ENCODE data around the gene PKP3.

The PKP3 gene

GRCh38 chr11:443542-444199, 49.7 kb downstream of the PKP3 start:
- no peaks in the 10 kb centered on the region for H3K4me1 ChIP-seq
- H3K4me2 ChIP-seq (ENCODE audit: low read length): no peak overlapping the region
- TF ChIP-seq CTCF (IDR thresholded peaks at IDR 0.05): no peak
- no peak overlapping the region for H3K4me3 ChIP-seq (ENCODE audit: low read depth, low read length)
- H3K9me3 ChIP-seq (ENCODE audit: control insufficient read depth, low read length): no peaks in the 10 kb centered on the region
- no peak overlapping the region for H3K27ac ChIP-seq
- H3K27me3 ChIP-seq (ENCODE audit: control insufficient read depth, insufficient read depth, low read length): no peaks in the 10 kb centered on the region
- no peak overlapping the region for H3K9ac ChIP-seq
- H3K79me2 ChIP-seq: no peaks in the 10 kb centered on the region
- no peak overlapping the region for H2AFZ ChIP-seq
- no peaks in the 10 kb centered on the region for H3K36me3 ChIP-seq (ENCODE audit: control insufficient read depth, insufficient read depth, low read length)

GRCh38 chr11:444396-445144, 50.6 kb downstream of the PKP3 start:
- Histone ChIP-seq H2AFZ (no peak overlapping the region), H3K79me2 (no peaks in the 10 kb centered on the region), H3K36me3 (ENCODE audit: control insufficient read depth, insufficient read depth, low read length) (no peaks in the 10 kb centered on the region), H3K4me2 (ENCODE audit: low read length) (no peak overlapping the region), H3K27me3 (ENCODE audit: control insufficient read depth, insufficient read depth, low read length) (no peaks in the 10 kb centered on the region), H3K27ac (no peak overlapping the region), H3K9me3 (ENCODE audit: control insufficient read depth, low read length) (no peaks in the 10 kb centered on the region), H3K4me3 (ENCODE audit: low read depth, low read length) (no peak overlapping the region), H3K4me1 (peaks cover 3% of the 10 kb centered on the region), H3K9ac (no peak overlapping the region)
- TF ChIP-seq CTCF (IDR thresholded peaks at IDR 0.05): no peak

- H3K4me2 ChIP-seq (ENCODE audit: low read length): no peak overlapping the region
- no peak for TF ChIP-seq CTCF (IDR thresholded peaks at IDR 0.05)
These were observed 52.0 kb downstream of the PKP3 start for GRCh38 chr11:445765-446588.

GRCh38 chr11:446891-447290, 52.9 kb downstream of the PKP3 start:
- no peaks in the 10 kb centered on the region for H3K79me2 ChIP-seq
- H3K9ac ChIP-seq: no peak overlapping the region
- no peak overlapping the region for H3K4me2 ChIP-seq (ENCODE audit: low read length)
- H3K4me1 ChIP-seq: peaks cover 8% of the 10 kb centered on the region
- no peak overlapping the region for H3K27ac ChIP-seq
- H3K27me3 ChIP-seq (ENCODE audit: control insufficient read depth, insufficient read depth, low read length): no peaks in the 10 kb centered on the region
- no peaks in the 10 kb centered on the region for H3K36me3 ChIP-seq (ENCODE audit: control insufficient read depth, insufficient read depth, low read length)
- H2AFZ ChIP-seq: no peak overlapping the region
- no peaks in the 10 kb centered on the region for H3K9me3 ChIP-seq (ENCODE audit: control insufficient read depth, low read length)
- TF ChIP-seq CTCF (IDR thresholded peaks at IDR 0.05): no peak
- H3K4me3 ChIP-seq (ENCODE audit: low read depth, low read length): no peak overlapping the region

More at GRCh38 chr11:445765-446588, 52.0 kb downstream of the PKP3 start:
- Histone ChIP-seq H2AFZ (no peak overlapping the region), H3K27ac (no peak overlapping the region), H3K36me3 (ENCODE audit: control insufficient read depth, insufficient read depth, low read length) (no peaks in the 10 kb centered on the region), H3K9ac (no peak overlapping the region), H3K79me2 (no peaks in the 10 kb centered on the region), H3K9me3 (ENCODE audit: control insufficient read depth, low read length) (no peaks in the 10 kb centered on the region), H3K4me1 (peaks cover 3% of the 10 kb centered on the region), H3K27me3 (ENCODE audit: control insufficient read depth, insufficient read depth, low read length) (no peaks in the 10 kb centered on the region), H3K4me3 (ENCODE audit: low read depth, low read length) (no peak overlapping the region)
